ENCODE data around the gene TMTC3.

The TMTC3 gene

DNA sequence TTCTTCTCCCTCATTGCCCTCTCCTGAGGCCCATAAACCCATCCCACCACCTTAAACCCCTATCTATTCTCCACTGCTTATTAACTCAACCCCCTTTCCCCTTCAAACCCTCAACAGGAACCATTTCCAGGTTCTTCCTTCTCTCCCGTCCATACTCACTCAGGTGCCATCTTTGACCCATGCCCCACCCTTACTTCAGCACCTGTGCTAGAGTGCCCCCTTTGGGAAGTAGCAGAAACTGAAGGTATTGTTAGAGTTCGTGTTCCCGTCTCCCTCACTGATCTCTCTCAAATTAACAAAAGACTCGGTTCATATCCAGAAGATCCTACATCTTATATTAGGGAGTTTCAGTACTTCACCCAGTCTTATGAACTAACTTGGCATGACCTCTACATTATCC lies 86.6 kb downstream of the TMTC3 start:
- H3K4me1 Mint-ChIP-seq = peaks cover 5% of the 10 kb centered on the region
- H3K36me3 Mint-ChIP-seq = no peaks in the 10 kb centered on the region
- H3K27me3 Mint-ChIP-seq = no peaks in the 10 kb centered on the region
- H3K4me3 Mint-ChIP-seq = no peak overlapping the region
- ATAC-seq = no peak
- H3K27ac Mint-ChIP-seq = no peak overlapping the region
- peaks cover 6% of the 10 kb centered on the region for H3K9me3 Mint-ChIP-seq

DNA sequence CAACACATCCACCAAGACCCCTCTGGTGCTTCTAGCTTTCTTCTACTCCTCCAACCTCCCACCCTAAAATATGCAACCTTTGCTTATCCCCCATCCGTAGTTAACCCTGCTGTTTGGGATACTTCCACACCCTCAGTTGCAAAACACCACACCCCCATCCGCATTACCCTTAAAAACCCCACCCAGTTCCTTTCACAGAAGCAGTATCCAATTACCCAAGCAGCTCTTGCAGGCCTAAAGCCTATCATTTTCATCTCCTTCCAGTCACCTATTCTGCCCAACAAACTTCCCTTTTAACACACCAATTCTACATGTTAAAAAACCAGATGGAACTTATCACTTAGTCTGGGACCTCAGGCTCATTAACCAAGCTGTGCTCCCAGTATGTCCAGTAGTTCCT lies 88.2 kb downstream of the TMTC3 start:
- no peak for ATAC-seq
- Mint-ChIP-seq H3K4me3 (no peak overlapping the region), H3K36me3 (no peaks in the 10 kb centered on the region), H3K9me3 (peaks cover 3% of the 10 kb centered on the region), H3K4me1 (peaks cover 5% of the 10 kb centered on the region), H3K27me3 (no peaks in the 10 kb centered on the region), H3K27ac (no peak overlapping the region)

DNA sequence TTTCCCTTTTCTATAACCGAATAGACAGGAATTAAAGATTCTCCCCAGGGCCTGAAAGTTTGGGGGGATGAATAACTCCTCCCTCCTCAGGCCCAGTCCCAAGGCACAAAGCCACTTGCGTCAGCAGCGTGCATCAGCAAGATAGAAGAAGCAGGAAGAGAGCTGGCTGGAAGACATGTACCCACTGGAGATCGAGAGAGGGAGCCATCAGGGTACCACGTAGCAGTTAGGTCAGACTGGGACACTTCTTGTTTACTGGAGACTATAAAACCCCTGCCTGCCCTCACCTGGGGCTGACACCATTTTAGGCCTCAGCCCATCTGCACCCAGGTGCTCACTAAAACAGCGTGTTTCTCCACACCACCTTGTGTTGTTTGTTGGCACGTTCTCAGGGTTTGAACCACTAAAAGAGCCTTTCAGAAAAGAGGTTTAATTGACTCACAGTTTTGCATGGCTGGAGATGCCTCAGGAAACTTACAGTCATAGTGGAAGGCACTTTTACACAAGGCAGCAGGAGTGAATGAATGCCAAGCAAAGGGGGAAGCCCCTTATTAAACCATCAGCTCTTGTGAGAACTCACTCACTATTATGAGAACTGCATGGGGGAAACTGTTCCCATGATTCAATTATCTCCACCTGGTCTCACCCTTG lies 93.2 kb downstream of the TMTC3 start:
- no peak overlapping the region for H3K27ac Mint-ChIP-seq
- H3K36me3 Mint-ChIP-seq = no peaks in the 10 kb centered on the region
- peaks cover 12% of the 10 kb centered on the region for H3K4me1 Mint-ChIP-seq
- ATAC-seq = peak; percentile 52
- H3K9me3 Mint-ChIP-seq = peaks cover 3% of the 10 kb centered on the region
- H3K27me3 Mint-ChIP-seq = no peaks in the 10 kb centered on the region
- H3K4me3 Mint-ChIP-seq = no peak overlapping the region

DNA sequence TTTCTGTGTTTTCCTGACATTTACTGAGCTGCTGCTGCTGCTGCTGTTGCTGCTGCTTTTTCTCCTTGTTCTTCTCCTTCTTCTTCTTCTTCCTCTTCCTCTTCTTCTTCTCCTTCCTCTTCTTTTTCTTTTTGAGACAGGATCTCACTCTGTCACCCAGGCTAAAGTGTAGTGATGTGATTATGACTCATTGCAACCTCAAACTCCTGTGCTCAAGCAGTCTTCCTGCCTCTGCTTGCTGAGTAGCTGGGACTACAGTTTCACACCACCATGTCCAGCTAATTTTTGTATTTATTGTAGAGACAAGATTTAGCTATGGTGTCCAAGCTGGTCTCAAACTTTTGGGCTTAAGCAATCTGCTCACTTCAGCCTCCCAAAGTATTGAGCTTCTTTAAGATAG lies 95.8 kb downstream of the TMTC3 start:
- no peak overlapping the region for H3K4me3 Mint-ChIP-seq
- no peaks in the 10 kb centered on the region for H3K27me3 Mint-ChIP-seq
- H3K36me3 Mint-ChIP-seq = no peaks in the 10 kb centered on the region
- H3K4me1 Mint-ChIP-seq = peaks cover 12% of the 10 kb centered on the region
- peaks cover 3% of the 10 kb centered on the region for H3K9me3 Mint-ChIP-seq
- H3K27ac Mint-ChIP-seq = no peak overlapping the region
- ATAC-seq = no peak

DNA sequence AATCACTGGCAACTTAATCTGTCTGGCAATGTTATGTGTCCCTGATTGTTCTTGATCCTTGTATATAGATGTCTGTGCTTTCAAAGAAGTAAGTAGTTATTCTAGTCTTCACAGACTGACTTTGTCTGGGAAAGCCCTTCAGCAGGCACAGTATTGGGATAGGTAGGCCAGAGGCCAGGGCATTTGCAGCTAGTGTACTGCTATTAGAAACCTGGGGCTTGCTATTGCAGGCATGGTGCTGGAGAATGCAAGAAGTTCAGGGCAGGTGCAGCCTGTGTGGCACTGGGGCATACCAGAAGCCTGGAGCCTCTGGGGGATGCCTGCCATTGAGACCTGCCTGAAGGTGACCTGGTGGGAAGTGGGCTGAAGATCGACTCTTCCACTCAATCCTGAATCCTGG lies 96.3 kb downstream of the TMTC3 start:
- no peak overlapping the region for H3K27ac Mint-ChIP-seq
- H3K4me3 Mint-ChIP-seq = no peak overlapping the region
- H3K4me1 Mint-ChIP-seq = peaks cover 12% of the 10 kb centered on the region
- H3K36me3 Mint-ChIP-seq = no peaks in the 10 kb centered on the region
- H3K9me3 Mint-ChIP-seq = peaks cover 3% of the 10 kb centered on the region
- peak; percentile 45 for ATAC-seq
- no peaks in the 10 kb centered on the region for H3K27me3 Mint-ChIP-seq

DNA sequence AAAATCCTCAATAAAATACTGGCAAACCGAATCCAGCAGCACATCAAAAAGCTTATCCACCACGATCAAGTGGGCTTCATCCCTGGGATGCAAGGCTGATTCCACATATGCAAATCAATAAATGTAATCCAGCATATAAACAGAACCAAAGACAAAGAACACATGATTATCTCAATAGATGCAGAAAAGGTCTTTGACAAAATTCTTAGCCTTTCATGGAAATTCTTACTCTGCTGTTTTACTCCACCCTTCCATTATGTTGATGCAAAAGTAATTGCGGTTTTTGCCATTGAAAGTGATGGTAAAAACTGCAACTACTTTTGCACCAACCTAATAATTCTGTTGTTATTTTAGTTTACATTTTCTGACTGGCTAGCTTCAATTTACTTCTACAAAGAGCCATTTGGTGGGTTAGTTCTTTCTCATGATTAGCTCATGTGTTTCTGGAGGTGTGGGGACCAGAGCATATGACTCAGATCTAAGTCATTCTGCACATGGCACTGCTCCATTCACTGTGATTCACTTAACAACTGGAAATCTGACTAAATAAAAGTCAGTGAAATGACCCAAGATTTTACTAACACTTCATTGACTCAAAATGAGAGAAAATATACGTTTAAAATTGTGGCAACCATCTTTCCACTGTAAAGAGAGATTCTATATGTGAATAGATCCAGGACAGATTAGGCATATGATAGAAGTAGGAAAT lies 99.9 kb downstream of the TMTC3 start:
- H3K27me3 Mint-ChIP-seq = no peaks in the 10 kb centered on the region
- H3K36me3 Mint-ChIP-seq = no peaks in the 10 kb centered on the region
- peaks cover 3% of the 10 kb centered on the region for H3K9me3 Mint-ChIP-seq
- no peak for ATAC-seq
- no peak overlapping the region for H3K4me3 Mint-ChIP-seq
- H3K4me1 Mint-ChIP-seq = peaks cover 12% of the 10 kb centered on the region
- no peak overlapping the region for H3K27ac Mint-ChIP-seq

DNA sequence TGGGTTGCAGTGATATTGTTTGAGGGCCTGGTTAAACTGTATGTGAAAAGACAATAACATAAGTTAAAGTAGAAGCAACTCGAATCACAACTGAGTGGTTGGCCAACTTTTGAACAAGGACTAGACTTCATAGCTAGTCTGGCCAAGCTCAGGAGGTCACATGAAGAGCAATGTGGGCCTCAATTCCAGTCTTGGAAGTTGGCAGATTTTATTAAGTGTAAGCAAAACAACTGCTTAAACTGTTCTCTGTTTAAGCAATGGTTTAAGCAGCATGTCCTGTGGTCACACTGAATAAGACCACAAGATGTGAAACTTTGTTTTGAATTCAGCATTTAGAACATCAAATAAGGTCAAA lies 100.4 kb downstream of the TMTC3 start:
- peaks cover 7% of the 10 kb centered on the region for H3K4me1 Mint-ChIP-seq
- peaks cover 3% of the 10 kb centered on the region for H3K9me3 Mint-ChIP-seq
- no peaks in the 10 kb centered on the region for H3K27me3 Mint-ChIP-seq
- H3K4me3 Mint-ChIP-seq = no peak overlapping the region
- ATAC-seq = no peak
- H3K27ac Mint-ChIP-seq = no peak overlapping the region
- no peaks in the 10 kb centered on the region for H3K36me3 Mint-ChIP-seq

DNA sequence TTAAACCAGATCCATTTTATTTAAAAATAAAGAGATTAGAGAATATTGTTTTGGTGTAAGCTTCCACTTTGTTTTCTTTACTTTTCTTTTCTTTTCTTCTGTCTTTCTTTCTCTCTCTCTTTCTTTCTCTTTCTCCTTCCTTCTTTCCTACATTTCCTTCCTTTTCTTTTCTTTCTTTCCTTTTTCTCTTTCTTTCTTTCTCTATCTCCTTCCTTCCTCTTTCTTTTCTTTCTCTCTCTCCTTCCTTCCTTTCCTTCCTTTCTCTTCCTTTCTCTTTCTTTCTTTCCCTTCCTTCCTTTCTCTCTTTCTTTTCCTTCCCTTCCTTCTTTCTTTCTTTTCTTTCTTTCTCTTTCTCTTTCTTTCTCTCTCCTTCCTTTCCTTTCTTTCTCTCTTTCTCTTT lies 100.8 kb downstream of the TMTC3 start:
- H3K27me3 Mint-ChIP-seq = no peaks in the 10 kb centered on the region
- no peak overlapping the region for H3K4me3 Mint-ChIP-seq
- H3K4me1 Mint-ChIP-seq = peaks cover 3% of the 10 kb centered on the region
- no peak overlapping the region for H3K27ac Mint-ChIP-seq
- no peak for ATAC-seq
- no peaks in the 10 kb centered on the region for H3K36me3 Mint-ChIP-seq
- peaks cover 3% of the 10 kb centered on the region for H3K9me3 Mint-ChIP-seq

DNA sequence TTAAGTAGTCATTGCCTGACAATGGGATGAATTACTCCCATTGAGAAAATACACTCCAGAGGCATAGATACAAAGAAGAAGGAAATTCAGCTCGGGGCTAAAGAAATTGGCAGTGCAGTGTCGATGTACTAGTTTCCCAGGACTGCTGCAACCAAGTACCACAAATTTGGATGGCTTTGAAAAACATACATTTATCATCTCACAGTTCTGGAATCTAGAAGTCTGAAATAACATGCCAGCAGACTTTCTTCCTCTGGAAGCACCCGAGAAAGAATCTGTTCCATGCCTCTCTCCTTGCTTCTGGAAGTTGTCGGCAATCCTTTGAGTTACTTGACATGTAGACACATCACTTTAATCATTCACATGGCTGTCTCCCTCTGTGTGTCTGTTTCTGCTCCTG lies 101.9 kb downstream of the TMTC3 start:
- no peaks in the 10 kb centered on the region for H3K27me3 Mint-ChIP-seq
- ATAC-seq = no peak
- no peak overlapping the region for H3K27ac Mint-ChIP-seq
- no peaks in the 10 kb centered on the region for H3K4me1 Mint-ChIP-seq
- no peak overlapping the region for H3K4me3 Mint-ChIP-seq
- H3K9me3 Mint-ChIP-seq = peaks cover 3% of the 10 kb centered on the region
- H3K36me3 Mint-ChIP-seq = no peaks in the 10 kb centered on the region

DNA sequence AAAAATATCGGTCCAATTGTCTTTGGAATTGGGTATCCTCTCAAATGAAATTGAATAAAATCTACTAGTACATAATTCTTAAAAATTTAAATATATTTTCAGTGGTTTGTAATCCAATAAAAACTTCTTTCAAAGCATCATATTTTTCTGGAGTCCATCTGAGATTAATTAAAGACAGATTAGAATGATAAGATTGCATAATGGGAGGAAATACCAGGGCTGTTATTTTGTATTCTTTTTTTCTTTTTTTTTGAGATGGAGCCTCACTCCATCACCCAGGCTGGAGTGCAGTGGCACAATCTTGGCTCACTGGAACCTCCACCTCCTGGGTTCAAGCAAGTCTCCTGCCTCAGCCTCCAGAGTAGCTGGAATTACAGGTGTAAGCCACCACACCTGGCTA lies 103.8 kb downstream of the TMTC3 start:
- H3K9me3 Mint-ChIP-seq = no peaks in the 10 kb centered on the region
- H3K4me3 Mint-ChIP-seq = no peak overlapping the region
- H3K27me3 Mint-ChIP-seq = no peaks in the 10 kb centered on the region
- H3K27ac Mint-ChIP-seq = no peak overlapping the region
- no peaks in the 10 kb centered on the region for H3K36me3 Mint-ChIP-seq
- no peaks in the 10 kb centered on the region for H3K4me1 Mint-ChIP-seq
- no peak for ATAC-seq

DNA sequence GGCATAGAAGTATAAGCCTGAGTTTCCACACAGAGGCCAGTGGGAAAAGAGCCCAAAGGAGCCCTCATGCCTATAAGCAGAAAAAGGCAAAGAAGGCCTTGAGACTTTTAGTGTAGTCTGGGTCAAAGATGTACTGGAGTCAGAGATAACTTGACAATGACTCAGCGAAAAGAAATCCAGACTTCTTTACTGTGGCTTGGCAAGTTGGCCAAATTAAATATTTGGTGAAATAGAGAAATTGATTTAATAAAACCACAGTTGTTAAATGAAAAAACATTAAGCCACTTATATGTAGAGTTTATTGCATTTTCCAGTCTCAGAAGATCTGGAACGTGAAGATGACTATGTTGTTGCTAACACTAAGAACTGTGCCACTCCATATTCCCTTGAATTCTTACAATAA lies 105.1 kb downstream of the TMTC3 start:
- ATAC-seq = no peak
- H3K4me1 Mint-ChIP-seq = no peaks in the 10 kb centered on the region
- H3K4me3 Mint-ChIP-seq = no peak overlapping the region
- H3K36me3 Mint-ChIP-seq = no peaks in the 10 kb centered on the region
- no peak overlapping the region for H3K27ac Mint-ChIP-seq
- H3K9me3 Mint-ChIP-seq = no peaks in the 10 kb centered on the region
- H3K27me3 Mint-ChIP-seq = no peaks in the 10 kb centered on the region

DNA sequence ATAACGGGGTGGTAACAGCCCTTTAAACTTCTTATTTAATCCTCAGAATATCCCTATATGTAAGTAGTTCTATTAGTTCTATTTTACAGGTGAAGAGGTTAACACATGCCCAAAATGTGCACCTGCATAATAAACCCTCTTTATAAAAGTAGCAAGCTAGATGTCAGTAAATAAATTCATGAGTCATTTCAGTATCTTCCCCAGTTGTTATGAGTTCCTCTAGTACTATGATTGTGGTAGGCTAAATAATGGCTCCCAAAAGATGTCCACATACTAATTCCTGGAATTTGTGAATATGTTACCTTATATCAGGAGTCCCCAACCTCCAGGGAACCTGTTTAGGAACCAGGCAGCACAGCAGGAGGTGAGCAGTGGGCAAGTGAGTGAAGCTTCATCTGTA lies 106.5 kb downstream of the TMTC3 start:
- Mint-ChIP-seq H3K27ac (no peak overlapping the region), H3K27me3 (no peaks in the 10 kb centered on the region), H3K36me3 (no peaks in the 10 kb centered on the region), H3K9me3 (no peaks in the 10 kb centered on the region), H3K4me3 (no peak overlapping the region), H3K4me1 (no peaks in the 10 kb centered on the region)
- no peak for ATAC-seq
